Tibial nerve (tissue), 4 donors: ENCODE results near the gene TMUB2. TPM values are rescaled to one million over a fixed set of nuclear protein-coding genes. Genes with fewer than 3 reads are reported as not detected.

Source experiments
- DNase-seq, 2 donors: peaks; one replicate each; pipeline ENCODE4 v3.0.0-alpha.2; 2019; ENCODE audit warnings: low spot score in 2 of 2
- H3K27ac ChIP-seq, 4 donors: fragments of 200-600 bp; sonication (generic) in 3 of 4; one replicate each; pipeline ENCODE4 v1.5.1; 2017 to 2019; ENCODE audit warnings: mild to moderate bottlenecking in 1 of 4
- H3K27me3 ChIP-seq, 2 donors: fragments of 200-600 bp; sonication (generic) in 1 of 2; one replicate each; pipeline versions ENCODE4 v1.5.1 to v1.6.0; 2017 to 2019
- H3K36me3 ChIP-seq, 3 donors: fragments of 200-600 bp; sonication (generic); one replicate each; pipeline ENCODE4 v1.5.1; 2018 to 2019
- H3K4me1 ChIP-seq, 4 donors: fragments of 200-600 bp; sonication (generic) in 3 of 4; one replicate each; pipeline ENCODE4 v1.5.1; 2017 to 2019
- H3K4me3 ChIP-seq, 4 donors: fragments of 200-600 bp; sonication (generic) in 3 of 4; one replicate each; pipeline ENCODE4 v1.5.1; 2017 to 2019; ENCODE audit warnings: mild to moderate bottlenecking in 1 of 4, moderate library complexity in 1 of 4
- H3K9me3 ChIP-seq, 4 donors: fragments of 200-600 bp; sonication (generic) in 3 of 4; one replicate each; pipeline ENCODE4 v1.5.1; 2017 to 2019
- EP300 ChIP-seq, 2 donors: sonication (generic); formaldehyde crosslinking; IDR thresholded peaks; one replicate each; pipeline ENCODE4 v1.6.1; 2017; ENCODE audit warnings: antibody characterized with exemption in 2 of 2, mild to moderate bottlenecking in 1 of 2
- POLR2A ChIP-seq, 2 donors: fragments of 450-650 bp; IDR thresholded peaks; one replicate each; pipeline ENCODE4 v1.6.1; 2017; ENCODE audit warnings: antibody characterized with exemption in 2 of 2, mild to moderate bottlenecking in 2 of 2, moderate library complexity in 2 of 2
- WGBS, 2 donors: methylation state at CpG; one replicate each; pipeline ENCODE4 v1.1.5; 2018; 5-methylcytosine and 5-hydroxymethylcytosine counted together
- total RNA-seq, 4 donors: library from RNA; depleted of rRNA; stranded (reverse); fragments of >200 nt; gene quantifications; one replicate each; pipeline ENCODE4 v1.1.0, GENCODE V29; 2016
- TF ChIP-seq, protein P1 (sequence below), 5 experiments: fragments of 200-600 bp in 3 of 5; fragments of 450-650 bp in 2 of 5; sonication (generic) in 3 of 5; IDR thresholded peaks; one replicate each; pipeline ENCODE4 v1.5.1; 2016 to 2019; ENCODE audit warnings: antibody characterized with exemption in 5 of 5, mild to moderate bottlenecking in 3 of 5, moderate library complexity in 2 of 5

TMUB2 gene
- total RNA-seq, 4 donors from 2014 or later = 28.6 to 41.2 (median 35.6) TPM

DNA sequence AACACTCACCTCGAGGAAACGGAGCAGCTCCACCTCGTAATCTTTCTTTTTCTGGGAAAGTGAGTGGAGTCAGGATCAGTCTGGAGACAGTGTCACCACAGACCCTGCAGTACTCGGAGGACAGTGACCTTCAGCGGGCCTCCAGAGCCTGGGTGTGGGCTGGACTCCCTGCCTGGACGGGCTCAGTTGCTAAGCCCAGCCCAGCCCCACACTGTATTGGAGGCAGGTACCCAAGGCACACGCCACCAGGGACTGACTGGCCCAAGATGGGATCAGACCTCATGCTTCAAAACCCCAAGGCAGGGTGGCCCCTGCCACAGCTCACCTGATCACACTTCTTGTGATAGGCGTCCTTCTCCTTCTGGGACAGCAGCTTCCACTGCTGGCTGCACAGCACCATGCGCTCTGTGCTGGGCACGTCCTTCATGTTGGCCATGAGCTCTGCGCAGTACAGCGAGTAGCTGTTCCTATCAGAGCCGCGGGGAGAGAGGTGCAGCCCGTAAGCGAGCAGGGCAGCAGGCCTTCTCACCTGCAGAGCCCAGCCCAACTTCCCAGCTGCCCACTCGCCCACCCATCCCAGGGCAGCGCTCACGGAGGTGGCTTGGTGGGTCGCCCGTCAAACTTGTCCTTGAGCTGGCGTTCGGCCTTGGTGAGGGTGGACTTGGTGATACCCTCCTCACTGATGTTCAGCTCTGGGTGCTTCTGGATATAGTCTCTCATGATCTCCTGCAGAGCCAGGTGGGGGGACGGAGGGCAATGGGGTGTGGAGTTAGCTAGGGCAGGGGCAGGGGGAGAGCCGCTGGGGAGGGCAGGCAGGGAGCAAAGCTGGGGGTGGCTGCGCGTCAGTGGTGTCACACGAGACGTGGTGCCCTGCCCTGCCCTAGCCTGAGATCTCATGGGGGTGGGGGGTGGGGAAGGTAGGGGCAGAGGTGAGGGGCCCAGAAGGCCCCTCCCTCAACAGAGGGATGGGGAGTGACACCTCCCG, 24.8 kb downstream of the TMUB2 start:
- Histone ChIP-seq H3K4me3 (no peak overlapping the region), H3K27me3 (no peaks in the 10 kb centered on the region), H3K9me3 (no peaks in the 10 kb centered on the region), H3K27ac (peak overlapping the region in 1 of 4 donors; percentile 84), H3K4me1 (peaks cover 0 to 54% (median 13%) of the 10 kb centered on the region in 4 donors), H3K36me3 (peaks cover 2 to 96% (median 31%) of the 10 kb centered on the region in 3 donors)
- TF ChIP-seq, protein P1, sequence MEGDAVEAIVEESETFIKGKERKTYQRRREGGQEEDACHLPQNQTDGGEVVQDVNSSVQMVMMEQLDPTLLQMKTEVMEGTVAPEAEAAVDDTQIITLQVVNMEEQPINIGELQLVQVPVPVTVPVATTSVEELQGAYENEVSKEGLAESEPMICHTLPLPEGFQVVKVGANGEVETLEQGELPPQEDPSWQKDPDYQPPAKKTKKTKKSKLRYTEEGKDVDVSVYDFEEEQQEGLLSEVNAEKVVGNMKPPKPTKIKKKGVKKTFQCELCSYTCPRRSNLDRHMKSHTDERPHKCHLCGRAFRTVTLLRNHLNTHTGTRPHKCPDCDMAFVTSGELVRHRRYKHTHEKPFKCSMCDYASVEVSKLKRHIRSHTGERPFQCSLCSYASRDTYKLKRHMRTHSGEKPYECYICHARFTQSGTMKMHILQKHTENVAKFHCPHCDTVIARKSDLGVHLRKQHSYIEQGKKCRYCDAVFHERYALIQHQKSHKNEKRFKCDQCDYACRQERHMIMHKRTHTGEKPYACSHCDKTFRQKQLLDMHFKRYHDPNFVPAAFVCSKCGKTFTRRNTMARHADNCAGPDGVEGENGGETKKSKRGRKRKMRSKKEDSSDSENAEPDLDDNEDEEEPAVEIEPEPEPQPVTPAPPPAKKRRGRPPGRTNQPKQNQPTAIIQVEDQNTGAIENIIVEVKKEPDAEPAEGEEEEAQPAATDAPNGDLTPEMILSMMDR (IDR thresholded peaks at IDR 0.05) = no peak
- no peak for TF ChIP-seq POLR2A (IDR thresholded peaks at IDR 0.05)
- no peak for TF ChIP-seq EP300 (IDR thresholded peaks at IDR 0.05)
- DNase-seq = no peak
- 86 to 87% methylated on average over 22 to 27 of the region's 30 CpGs for WGBS, 2 donors

DNA sequence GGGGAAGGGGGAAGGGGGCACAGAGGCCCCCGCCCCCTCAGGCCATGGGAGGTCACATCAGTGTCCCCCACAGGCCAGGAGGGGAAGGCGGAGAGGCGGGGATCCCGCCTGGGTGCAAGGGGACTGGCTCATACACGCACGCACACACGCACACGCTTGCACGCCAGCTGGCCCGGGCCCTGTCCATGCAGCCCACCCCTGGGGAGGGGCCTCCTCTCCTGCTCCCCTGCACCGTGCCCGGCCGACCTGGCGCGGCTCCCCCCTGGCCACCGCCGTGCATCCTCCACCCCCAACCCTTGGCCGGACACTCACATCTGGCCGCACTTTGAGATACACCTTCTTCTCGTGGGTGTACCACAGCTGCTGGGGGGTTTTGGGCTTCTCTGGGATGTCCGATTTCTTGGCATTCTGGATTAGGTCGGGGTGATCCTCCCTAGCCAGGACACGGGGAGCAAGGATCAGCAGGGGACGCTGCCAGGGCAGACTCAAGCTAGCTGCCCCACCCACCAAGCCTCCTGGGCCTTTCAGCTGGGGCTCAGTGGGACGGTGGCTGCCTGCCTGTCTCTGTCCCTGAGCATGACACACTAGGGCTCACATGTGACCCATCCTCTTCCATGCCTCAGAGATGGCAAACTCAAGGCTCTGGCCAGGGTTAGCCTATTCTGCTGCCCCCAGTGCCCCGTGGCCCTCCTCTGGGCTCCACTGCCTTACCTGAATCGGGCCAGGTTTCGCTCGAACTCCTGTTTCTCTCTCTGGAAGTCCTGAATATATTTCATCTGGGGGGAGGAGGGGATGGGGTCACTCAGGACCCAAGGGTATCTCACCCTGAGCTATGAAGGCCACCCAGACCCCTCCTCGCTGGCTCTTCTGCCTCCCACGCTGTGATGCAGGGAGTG, 26.0 kb downstream of the TMUB2 start:
- Histone ChIP-seq H3K27me3 (no peaks in the 10 kb centered on the region), H3K9me3 (no peaks in the 10 kb centered on the region), H3K36me3 (peaks cover 2 to 85% (median 27%) of the 10 kb centered on the region in 3 donors), H3K4me3 (no peak overlapping the region), H3K27ac (peak overlapping the region in 1 of 4 donors; percentile 23), H3K4me1 (peaks cover 4 to 65% (median 25%) of the 10 kb centered on the region in 4 donors)
- TF ChIP-seq POLR2A (IDR thresholded peaks at IDR 0.05) (no peak), EP300 (IDR thresholded peaks at IDR 0.05) (no peak)
- TF ChIP-seq, protein P1 (IDR thresholded peaks at IDR 0.05) = no peak
- 59% methylated on average over 29 to 30 of the region's 31 CpGs for WGBS, 2 donors
- DNase-seq = no peak

DNA sequence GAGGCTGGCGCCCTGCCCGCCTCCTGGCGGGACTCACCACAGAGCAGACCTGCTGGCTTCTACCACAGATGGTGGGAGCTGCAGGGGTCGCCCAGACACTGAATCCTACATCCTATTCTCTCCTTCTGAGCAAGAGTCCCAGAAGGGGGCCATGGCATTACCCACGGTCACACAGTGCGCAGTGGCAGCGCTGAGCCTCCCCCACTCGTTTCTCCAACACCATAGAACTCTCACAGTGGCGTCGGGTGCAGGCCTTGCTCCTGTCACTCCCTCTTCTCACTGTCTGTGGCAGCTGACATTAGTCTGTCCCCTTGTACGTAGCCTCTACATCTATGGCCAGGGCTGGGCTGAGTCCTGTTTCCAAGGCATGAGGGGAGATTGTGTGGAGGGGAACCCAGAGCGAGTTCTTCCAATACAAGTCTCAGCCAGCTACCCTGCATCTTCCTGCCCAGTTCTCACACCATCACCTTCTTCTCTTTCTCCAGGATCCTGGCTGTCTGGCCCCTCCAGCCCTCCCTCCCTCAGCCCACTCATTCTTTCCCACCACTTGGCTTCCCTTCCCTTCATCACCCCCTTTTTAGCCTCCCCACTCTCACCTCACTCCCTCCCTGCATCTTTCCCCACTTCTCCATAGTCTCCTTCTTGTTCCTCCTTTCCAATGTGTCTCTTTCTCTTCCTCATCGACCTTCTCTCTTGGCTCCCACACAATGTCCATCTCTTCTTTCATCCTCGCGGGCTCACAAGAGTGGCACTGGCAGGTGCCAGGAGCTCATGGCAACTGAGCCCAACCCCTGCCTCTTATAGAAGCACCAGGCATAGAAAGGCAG, 26.8 kb downstream of the TMUB2 start:
- TF ChIP-seq, protein P1 (IDR thresholded peaks at IDR 0.05) = no peak
- TF ChIP-seq EP300 (IDR thresholded peaks at IDR 0.05) = no peak
- no peak for TF ChIP-seq POLR2A (IDR thresholded peaks at IDR 0.05)
- DNase-seq = no peak
- WGBS, 2 donors = 85 to 88% methylated on average over 13 to 14 of the region's 15 CpGs
- Histone ChIP-seq H3K27ac (no peak overlapping the region), H3K36me3 (peaks cover 2 to 77% (median 23%) of the 10 kb centered on the region in 3 donors), H3K4me3 (no peak overlapping the region), H3K27me3 (no peaks in the 10 kb centered on the region), H3K9me3 (no peaks in the 10 kb centered on the region), H3K4me1 (peaks cover 4 to 70% (median 29%) of the 10 kb centered on the region in 4 donors)

DNA sequence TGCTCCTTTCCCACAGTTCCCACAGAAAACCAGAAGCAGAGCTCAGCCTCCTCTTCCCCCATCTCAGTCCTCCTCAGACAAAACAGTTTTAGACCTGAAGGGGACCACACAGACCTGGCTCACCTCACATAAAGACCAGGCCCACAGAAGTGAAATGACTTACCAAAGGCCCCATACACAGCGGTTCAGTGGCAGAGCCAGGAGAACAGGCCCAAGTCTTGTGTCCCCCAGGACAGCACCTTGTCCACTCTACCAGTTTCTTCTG, 27.4 kb downstream of the TMUB2 start:
- Histone ChIP-seq H3K27me3 (no peaks in the 10 kb centered on the region), H3K27ac (no peak overlapping the region), H3K9me3 (no peaks in the 10 kb centered on the region), H3K4me3 (no peak overlapping the region), H3K36me3 (peaks cover 1 to 71% (median 20%) of the 10 kb centered on the region in 3 donors), H3K4me1 (peaks cover 4 to 70% (median 29%) of the 10 kb centered on the region in 4 donors)
- TF ChIP-seq, protein P1 (IDR thresholded peaks at IDR 0.05) = no peak
- TF ChIP-seq POLR2A (IDR thresholded peaks at IDR 0.05) (no peak), EP300 (IDR thresholded peaks at IDR 0.05) (no peak)
- DNase-seq = no peak
- 91 to 92% methylated on average over 1 of the region's 1 CpG for WGBS, 2 donors
